Upper lobe of left lung (tissue), 4 donors: Measurements from ENCODE around the gene CPEB1.

Experiments
- POLR2A ChIP-seq, 4 donors: fragments of 450-650 bp; IDR thresholded peaks; one replicate each; pipeline ENCODE4 v1.5.1; 2016 to 2017; ENCODE audit warnings: antibody characterized with exemption in 4 of 4, mild to moderate bottlenecking in 2 of 4
- POLR2AphosphoS5 ChIP-seq, 2 donors: sonication (generic); formaldehyde crosslinking; IDR thresholded peaks; one replicate each; pipeline ENCODE4 v1.5.1; 2017; ENCODE audit warnings: antibody characterized with exemption in 2 of 2
- TF ChIP-seq, protein P1 (sequence below), 6 experiments: fragments of 450-650 bp in 4 of 6; fragments of 200-600 bp in 2 of 6; sonication (generic) in 2 of 6; IDR thresholded peaks; one replicate each; pipeline ENCODE4 v1.5.1; 2016 to 2019; ENCODE audit warnings: antibody characterized with exemption in 6 of 6

- TF ChIP-seq, protein P1, sequence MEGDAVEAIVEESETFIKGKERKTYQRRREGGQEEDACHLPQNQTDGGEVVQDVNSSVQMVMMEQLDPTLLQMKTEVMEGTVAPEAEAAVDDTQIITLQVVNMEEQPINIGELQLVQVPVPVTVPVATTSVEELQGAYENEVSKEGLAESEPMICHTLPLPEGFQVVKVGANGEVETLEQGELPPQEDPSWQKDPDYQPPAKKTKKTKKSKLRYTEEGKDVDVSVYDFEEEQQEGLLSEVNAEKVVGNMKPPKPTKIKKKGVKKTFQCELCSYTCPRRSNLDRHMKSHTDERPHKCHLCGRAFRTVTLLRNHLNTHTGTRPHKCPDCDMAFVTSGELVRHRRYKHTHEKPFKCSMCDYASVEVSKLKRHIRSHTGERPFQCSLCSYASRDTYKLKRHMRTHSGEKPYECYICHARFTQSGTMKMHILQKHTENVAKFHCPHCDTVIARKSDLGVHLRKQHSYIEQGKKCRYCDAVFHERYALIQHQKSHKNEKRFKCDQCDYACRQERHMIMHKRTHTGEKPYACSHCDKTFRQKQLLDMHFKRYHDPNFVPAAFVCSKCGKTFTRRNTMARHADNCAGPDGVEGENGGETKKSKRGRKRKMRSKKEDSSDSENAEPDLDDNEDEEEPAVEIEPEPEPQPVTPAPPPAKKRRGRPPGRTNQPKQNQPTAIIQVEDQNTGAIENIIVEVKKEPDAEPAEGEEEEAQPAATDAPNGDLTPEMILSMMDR (IDR thresholded peaks at IDR 0.05), result no peak
- TF ChIP-seq POLR2AphosphoS5 (IDR thresholded peaks at IDR 0.05) (no peak), POLR2A (IDR thresholded peaks at IDR 0.05) (no peak)
Measured at GRCh38 chr15:82554351-82554750, 92.8 kb downstream of the CPEB1 start.
